ENCODE data around the gene ALPL.
"Not testable (repeated sequence)": the region's sequence is repeated elsewhere in the genome, so short reads cannot be mapped to it uniquely, and the experiment has no call there.

ALPL gene

DNA sequence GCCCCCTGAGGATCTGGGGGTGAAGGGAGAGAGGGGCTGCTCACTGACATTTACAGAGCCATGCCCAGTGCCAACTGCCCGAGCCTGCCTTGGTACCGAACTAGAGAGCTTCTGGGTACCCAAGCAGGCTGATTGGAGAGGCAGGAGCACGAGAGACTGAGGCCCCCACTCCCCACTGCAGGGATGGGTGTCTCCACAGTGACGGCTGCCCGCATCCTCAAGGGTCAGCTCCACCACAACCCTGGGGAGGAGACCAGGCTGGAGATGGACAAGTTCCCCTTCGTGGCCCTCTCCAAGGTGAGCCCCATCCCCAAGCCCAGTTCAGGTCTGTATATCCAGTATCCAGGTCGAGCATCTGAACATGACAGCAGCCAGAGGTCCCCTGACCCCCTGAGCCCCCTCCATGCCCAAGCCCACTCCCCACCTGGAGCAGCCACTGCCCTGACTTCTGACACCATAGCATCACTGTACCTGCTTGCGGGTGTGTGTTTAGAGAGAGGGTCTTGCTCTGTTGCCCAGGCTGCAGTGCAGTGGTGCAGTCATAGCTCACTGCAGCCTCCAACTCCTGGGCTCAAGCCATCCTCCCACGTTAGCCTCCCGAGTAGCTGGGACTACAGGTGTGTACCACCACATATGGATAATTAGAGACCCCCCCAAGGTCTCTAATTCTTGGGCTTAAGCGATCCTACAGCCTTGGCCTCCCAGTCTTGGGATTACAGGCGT is 51.9 kb downstream of the ALPL start:
- no peak for TF ChIP-seq JUND (IDR thresholded peaks at IDR 0.05; ENCODE audit: low read depth)
- in situ Hi-C loops (cut with HindIII; ENCODE audit: low pct_unique_long_range_greater_than_20kb, low sequenced_read_pairs): no loop called here
- DNase-seq (ENCODE audit: low read depth in 1 of 2, low spot score in 1 of 2): no peak

DNA sequence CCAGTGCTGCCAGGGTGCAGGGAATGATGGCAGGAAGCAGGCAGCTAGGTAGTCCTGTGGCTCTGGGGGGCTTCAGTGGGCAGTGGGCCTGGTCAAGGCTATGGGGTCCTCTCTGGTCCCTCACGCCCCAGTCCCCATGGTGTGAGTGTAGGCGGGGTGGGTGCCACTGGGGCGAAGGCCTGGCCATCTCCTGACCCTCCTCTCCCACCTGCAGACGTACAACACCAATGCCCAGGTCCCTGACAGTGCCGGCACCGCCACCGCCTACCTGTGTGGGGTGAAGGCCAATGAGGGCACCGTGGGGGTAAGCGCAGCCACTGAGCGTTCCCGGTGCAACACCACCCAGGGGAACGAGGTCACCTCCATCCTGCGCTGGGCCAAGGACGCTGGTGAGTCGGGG is 53.7 kb downstream of the ALPL start:
- in situ Hi-C loops (cut with HindIII; ENCODE audit: low pct_unique_long_range_greater_than_20kb, low sequenced_read_pairs): no loop called here
- no peak for DNase-seq (ENCODE audit: low read depth in 1 of 2, low spot score in 1 of 2)
- no peak for TF ChIP-seq JUND (IDR thresholded peaks at IDR 0.05; ENCODE audit: low read depth)

DNA sequence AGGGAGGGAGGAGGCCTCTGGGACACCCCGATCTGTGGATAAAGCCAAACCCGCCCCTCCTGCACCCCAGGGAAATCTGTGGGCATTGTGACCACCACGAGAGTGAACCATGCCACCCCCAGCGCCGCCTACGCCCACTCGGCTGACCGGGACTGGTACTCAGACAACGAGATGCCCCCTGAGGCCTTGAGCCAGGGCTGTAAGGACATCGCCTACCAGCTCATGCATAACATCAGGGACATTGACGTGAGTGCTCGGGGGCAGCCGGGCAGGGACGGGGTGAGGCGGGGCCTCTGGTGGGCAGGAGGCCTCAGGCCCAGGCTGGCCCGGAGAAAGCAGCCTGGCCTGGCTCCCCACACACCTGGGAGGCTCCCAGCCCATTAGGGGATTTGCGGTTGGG is 54.7 kb downstream of the ALPL start:
- no peak for TF ChIP-seq JUND (IDR thresholded peaks at IDR 0.05; ENCODE audit: low read depth)
- in situ Hi-C loops (cut with HindIII; ENCODE audit: low pct_unique_long_range_greater_than_20kb, low sequenced_read_pairs): no loop called here
- DNase-seq (ENCODE audit: low read depth in 1 of 2, low spot score in 1 of 2): no peak

DNA sequence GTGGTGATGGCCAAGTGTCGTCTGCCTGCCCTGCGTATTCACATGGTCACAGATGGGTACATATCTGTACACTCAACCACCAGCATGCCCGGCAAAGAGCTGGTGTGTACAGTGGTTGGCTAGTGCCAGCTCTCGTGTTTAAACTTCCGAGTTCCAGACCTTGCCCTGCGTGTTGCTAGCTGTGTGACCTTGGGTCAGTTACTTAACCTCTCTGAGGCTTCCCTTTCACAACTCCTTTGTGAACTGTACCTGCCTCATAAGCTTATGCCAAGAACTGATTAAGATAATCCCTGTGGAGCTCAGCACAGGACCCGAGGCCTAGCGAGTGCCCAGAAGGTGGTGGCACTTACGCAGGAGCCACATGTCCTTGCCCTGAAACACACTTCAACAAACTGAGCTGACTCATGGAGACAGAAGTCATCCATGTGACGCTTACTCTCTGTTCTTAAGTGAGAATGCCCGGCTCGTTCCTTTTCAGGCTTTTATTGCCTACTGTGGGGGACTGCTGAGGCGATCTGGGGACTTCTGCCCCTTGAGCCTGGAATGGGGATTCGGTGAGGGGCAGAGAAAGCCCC is 55.4 kb downstream of the ALPL start:
- DNase-seq (ENCODE audit: low read depth in 1 of 2, low spot score in 1 of 2): no peak
- TF ChIP-seq JUND (IDR thresholded peaks at IDR 0.05; ENCODE audit: low read depth): no peak
- in situ Hi-C loops (cut with HindIII; ENCODE audit: low pct_unique_long_range_greater_than_20kb, low sequenced_read_pairs): no loop called here

DNA sequence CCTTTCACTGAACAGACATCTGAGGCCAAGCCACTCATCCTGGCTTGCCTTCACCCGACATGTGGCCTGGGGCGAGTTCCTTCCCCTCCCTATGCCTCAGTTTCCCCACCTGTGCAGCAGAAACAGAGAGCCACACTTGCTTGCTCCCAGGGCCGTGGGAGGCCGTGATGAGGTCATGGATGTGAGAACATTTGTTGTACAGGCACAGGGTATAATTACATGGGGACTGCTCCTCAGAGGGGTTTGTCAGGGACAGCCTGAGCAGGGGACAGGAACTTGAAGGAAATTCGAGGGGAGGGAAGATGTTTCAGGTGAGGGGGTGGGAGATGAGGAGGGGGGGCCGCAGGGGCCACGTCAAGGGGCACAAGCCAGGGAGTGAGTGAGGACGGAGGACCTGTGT is 56.1 kb downstream of the ALPL start:
- no peak for TF ChIP-seq JUND (IDR thresholded peaks at IDR 0.05; ENCODE audit: low read depth)
- in situ Hi-C loops (cut with HindIII; ENCODE audit: low pct_unique_long_range_greater_than_20kb, low sequenced_read_pairs): no loop called here
- DNase-seq (ENCODE audit: low read depth in 1 of 2, low spot score in 1 of 2): no peak

DNA sequence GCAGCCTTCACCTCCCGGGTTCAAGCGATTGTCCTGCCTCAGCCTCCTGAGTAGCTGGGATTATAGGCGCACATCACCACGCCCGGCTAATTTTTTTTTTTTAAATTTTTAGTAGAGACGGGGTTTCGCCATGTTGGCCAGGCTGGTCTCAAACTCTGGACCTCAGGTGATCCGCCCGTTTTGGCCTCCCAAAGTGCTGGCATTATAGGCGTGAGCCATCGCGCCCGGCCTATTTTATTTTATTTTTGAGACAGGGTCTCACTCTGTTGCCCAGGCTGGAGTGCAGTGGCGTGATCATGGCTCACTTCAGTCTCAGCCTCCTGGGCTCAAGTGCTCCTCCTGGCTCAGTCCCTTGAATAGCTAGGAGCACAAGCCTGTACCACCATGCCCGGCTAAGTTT is 57.1 kb downstream of the ALPL start:
- in situ Hi-C loops (cut with HindIII; ENCODE audit: low pct_unique_long_range_greater_than_20kb, low sequenced_read_pairs); DNase-seq (ENCODE audit: low read depth in 1 of 2, low spot score in 1 of 2): not testable (repeated sequence)

DNA sequence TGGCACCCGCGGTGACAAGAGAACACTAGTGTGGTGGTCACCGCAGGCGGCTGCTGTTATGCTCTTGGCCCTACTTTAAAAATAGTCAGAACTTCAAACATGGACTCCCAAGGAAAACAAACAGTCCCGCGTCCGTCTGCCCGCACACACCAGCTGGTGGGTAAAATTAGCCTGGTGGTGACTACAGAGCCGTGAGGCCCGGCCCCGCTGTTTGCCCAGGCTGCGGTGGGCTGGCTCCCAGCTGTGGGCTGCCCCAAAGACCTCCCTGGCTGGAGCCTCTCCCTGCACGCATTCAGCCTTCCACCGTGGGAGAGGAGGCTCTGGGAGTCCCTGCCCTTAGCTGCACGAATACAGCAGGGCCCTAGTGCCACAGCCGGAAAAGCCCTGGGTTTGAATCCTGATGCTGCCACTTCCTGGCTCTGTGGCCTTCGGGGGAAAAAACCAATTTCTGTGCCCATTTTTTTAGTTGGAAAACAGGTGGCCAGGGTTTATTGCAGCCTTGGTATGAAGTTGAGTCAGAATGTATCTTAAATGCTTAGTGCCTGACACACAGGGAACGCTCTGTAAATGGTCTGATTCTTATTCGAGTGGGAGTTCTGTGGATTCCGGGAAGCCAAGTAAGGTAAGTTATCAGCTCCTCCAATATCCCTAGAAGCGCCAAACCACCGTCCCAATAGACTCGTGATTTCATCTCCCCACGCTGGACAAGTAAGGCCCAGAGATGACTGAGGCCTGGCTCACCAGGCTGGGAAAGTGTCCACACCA is 58.2 kb downstream of the ALPL start:
- no peak for TF ChIP-seq JUND (IDR thresholded peaks at IDR 0.05; ENCODE audit: low read depth)
- no peak for DNase-seq (ENCODE audit: low read depth in 1 of 2, low spot score in 1 of 2)
- in situ Hi-C loops (cut with HindIII; ENCODE audit: low pct_unique_long_range_greater_than_20kb, low sequenced_read_pairs): no loop called here

DNA sequence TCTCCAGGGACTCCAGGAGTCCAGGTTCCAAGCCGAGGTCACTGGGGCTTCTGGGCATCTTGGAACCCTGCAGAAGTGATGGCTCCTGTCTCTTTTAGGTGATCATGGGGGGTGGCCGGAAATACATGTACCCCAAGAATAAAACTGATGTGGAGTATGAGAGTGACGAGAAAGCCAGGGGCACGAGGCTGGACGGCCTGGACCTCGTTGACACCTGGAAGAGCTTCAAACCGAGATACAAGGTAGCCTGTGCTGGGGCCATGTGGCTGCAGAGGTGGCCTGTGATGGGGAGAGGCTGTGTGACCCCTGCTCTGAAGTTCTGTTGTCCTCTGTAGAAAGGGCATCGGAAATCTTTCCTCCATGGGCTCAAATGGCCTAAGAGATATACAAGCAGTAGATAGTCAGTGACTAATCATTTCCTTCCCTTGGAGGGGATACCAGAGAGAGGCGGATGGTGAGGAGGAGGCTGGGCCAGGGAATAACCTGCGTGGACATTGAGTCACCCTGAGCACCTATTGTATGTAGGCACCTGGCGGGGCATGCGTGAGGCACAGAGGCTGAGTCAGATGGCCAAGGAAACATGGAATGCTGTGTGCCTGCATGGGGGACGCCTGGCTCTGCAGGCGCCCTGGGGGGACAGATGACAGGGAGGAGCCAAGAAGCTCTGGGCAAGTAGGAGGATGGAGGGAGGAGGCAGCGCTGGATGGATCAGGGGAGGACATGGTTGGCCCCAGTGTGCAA is 59.0 kb downstream of the ALPL start:
- DNase-seq (ENCODE audit: low read depth in 1 of 2, low spot score in 1 of 2): no peak
- no peak for TF ChIP-seq JUND (IDR thresholded peaks at IDR 0.05; ENCODE audit: low read depth)
- in situ Hi-C loops (cut with HindIII; ENCODE audit: low pct_unique_long_range_greater_than_20kb, low sequenced_read_pairs): no loop called here

DNA sequence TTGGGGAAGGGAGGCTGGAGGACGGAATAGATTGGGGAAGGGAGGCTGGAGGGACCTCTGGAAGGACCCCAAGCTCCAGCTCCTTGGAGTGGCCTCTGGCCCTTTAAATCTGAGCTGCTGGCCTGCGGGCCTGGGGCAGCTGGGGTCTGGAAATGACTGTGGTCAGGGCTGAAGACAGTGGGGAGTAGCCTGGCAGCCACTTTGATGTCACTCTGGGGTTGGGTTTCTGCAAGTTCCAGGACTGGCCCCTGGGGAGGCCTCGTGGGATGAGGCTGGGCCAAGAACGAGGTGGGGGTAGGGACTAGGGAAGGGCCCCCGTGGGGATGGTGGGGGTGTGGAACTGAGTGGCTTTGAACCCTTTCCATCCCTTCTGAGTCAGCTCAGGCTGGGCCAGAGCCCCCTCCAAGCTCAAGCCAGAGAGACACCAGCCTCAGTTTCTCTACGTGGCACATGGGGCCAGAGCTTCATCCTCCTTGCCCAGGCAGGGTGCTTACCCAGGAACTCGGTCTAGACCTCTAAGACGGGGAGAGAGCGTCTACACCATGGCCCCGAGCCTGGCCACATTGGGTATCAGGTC is 59.7 kb downstream of the ALPL start:
- no peak for DNase-seq (ENCODE audit: low read depth in 1 of 2, low spot score in 1 of 2)
- in situ Hi-C loops (cut with HindIII; ENCODE audit: low pct_unique_long_range_greater_than_20kb, low sequenced_read_pairs): no loop called here
- TF ChIP-seq JUND (IDR thresholded peaks at IDR 0.05; ENCODE audit: low read depth): no peak

DNA sequence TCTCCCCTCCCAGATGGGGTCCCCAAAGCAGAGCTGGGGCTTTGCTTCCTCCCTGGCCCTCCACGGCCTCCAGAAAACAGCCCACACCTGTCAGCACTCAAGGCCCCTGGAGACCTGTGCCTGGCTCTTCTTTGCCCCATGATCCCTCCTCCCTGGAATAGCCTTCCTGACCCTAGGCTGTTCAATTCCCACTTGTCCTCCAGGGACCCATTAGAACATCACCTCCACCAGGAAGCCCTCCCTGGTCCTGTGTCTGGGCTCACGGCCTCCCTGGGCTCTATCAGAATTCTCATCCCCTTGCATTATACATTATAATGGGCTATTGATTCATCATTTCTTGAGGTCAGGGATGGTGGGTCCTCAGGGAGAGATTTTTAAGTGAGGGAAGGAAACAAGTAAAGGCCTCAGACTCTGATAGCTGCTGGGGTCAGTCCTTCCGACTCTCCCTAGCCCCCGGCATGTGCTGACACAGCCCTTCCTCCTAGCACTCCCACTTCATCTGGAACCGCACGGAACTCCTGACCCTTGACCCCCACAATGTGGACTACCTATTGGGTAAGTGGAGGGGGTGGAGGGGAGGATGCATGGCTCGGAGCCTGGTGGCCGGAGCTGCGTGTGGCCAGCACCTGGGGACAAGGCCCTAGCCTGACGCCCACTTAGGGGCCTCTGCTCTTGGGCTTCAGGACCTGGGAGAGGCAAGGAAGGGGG is 60.8 kb downstream of the ALPL start:
- no peak for DNase-seq (ENCODE audit: low read depth in 1 of 2, low spot score in 1 of 2)
- in situ Hi-C loops (cut with HindIII; ENCODE audit: low pct_unique_long_range_greater_than_20kb, low sequenced_read_pairs): no loop called here
- TF ChIP-seq JUND (IDR thresholded peaks at IDR 0.05; ENCODE audit: low read depth): no peak

DNA sequence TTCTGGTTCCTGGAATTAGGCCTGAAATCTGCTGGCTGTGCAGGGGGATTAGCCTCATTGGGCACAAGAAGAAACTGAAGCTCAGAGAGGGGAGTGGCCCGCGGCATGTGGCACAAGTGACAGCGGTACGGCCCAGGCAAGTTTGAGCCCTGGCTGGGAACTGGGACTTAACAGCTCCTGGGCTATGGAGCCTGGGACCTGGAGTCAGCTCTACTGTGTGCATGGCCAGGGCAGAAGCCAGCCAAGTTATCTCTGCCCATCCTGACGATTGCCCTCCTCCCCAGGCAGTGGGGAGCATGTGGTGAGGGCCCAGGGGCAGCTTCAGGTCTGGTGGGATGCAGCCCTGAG is 61.3 kb downstream of the ALPL start:
- no peak for TF ChIP-seq JUND (IDR thresholded peaks at IDR 0.05; ENCODE audit: low read depth)
- no peak for DNase-seq (ENCODE audit: low read depth in 1 of 2, low spot score in 1 of 2)
- in situ Hi-C loops (cut with HindIII; ENCODE audit: low pct_unique_long_range_greater_than_20kb, low sequenced_read_pairs): no loop called here

DNA sequence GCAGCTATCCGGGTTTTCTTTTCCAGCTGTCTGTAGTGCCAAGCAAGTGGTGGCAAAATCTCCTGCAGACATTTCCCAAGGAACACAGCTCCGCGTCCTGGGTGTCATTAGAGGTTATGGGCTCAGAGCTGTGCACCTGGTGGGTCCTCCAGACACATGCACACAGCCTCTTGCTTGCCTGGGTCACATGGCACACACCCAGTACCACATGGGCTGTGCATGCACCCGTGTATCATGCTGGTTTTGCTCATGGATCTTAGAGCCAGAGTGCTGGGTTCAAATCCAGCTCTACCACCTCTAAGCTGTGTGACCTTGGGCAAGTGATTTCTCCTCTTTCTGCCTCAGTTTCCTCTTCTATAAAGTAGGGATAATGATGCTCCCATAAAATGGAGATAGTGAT is 61.7 kb downstream of the ALPL start:
- DNase-seq (ENCODE audit: low read depth in 1 of 2, low spot score in 1 of 2): no peak
- in situ Hi-C loops (cut with HindIII; ENCODE audit: low pct_unique_long_range_greater_than_20kb, low sequenced_read_pairs): no loop called here
- TF ChIP-seq JUND (IDR thresholded peaks at IDR 0.05; ENCODE audit: low read depth): no peak
